Stomach smooth muscle (tissue), 2 donors: ENCODE measurements around the gene TMPRSS11A.

Source experiments
- H3K27ac ChIP-seq: one replicate; pipeline ENCODE4 v1.7.0; 2013; ENCODE audit warnings: mild to moderate bottlenecking, low read length, inconsistent platforms
- H3K27me3 ChIP-seq, 2 donors: one replicate each; pipeline ENCODE4 v1.7.0; 2013; ENCODE audit warnings: low read length in 2 of 2; ENCODE audit not compliant: insufficient read depth in 2 of 2, control insufficient read depth in 1 of 2
- H3K36me3 ChIP-seq, 2 donors: one replicate each; pipeline ENCODE4 v1.7.0; 2013; ENCODE audit warnings: low read length in 2 of 2; ENCODE audit not compliant: control insufficient read depth in 2 of 2, insufficient read depth in 2 of 2
- H3K4me1 ChIP-seq: one replicate; pipeline ENCODE4 v1.7.0; 2013; ENCODE audit warnings: low read length; ENCODE audit not compliant: control insufficient read depth, insufficient read depth
- H3K4me3 ChIP-seq, 2 donors: one replicate each; pipeline ENCODE4 v1.7.0; 2013; ENCODE audit warnings: low read length in 2 of 2
- H3K9ac ChIP-seq, 2 donors: one replicate each; pipeline ENCODE4 v1.7.0; 2013; ENCODE audit warnings: low read length in 2 of 2, mild to moderate bottlenecking in 1 of 2
- H3K9me3 ChIP-seq, 2 donors: one replicate each; pipeline ENCODE4 v1.7.0; 2013; ENCODE audit warnings: low read length in 2 of 2; ENCODE audit not compliant: control insufficient read depth in 2 of 2
- donor health status: healthy.
- donor health status: Pancreatic carcinoma.

Gene TMPRSS11A

DNA sequence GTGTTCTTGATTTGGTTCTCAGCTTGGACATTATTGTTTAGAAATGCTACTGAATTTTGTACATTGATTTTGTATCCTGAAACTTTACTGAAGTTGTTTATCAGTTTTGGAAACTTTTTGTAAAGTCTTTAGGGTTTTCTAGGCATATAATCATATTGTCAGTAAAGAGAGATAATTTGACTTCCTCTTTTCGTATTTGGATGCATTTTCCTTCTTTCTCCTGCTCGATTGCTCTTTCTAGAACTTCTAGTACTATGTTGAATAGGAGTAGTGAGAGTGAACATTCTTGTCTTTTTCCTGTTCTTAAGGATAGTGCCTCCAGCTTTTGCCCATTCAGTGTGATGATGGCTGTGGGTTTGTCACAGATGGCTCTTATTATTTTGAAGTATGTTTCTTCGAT is 24.1 kb downstream of the TMPRSS11A start:
- H3K9me3 ChIP-seq: no peaks in the 10 kb centered on the region
- no peak overlapping the region for H3K27ac ChIP-seq
- H3K4me3 ChIP-seq: no peak overlapping the region
- H3K36me3 ChIP-seq: no peaks in the 10 kb centered on the region
- H3K27me3 ChIP-seq: no peaks in the 10 kb centered on the region
- no peak overlapping the region for H3K9ac ChIP-seq
- no peaks in the 10 kb centered on the region for H3K4me1 ChIP-seq

DNA sequence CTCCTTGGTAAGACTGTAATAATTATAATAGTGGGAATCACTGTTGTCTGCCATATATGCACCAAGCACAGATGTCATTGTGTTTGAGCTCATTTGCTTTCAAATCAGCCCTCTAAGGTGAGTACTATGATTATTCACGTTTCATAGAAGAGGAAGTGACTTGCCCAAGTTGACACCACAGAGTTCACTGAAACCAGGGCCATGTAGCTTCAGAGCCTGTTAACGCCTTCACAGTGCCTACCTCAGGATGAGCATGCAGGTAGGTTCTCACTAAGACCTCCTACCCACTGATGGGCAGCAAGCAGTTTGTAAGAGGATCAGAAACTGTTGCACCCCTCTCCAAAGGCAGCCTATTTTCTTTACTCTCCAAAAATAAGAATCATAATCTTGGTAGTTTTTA is 27.4 kb downstream of the TMPRSS11A start:
- Histone ChIP-seq H3K27me3 (no peaks in the 10 kb centered on the region), H3K27ac (no peak overlapping the region), H3K4me3 (no peak overlapping the region), H3K36me3 (no peaks in the 10 kb centered on the region), H3K4me1 (no peaks in the 10 kb centered on the region), H3K9me3 (no peaks in the 10 kb centered on the region), H3K9ac (no peak overlapping the region)

DNA sequence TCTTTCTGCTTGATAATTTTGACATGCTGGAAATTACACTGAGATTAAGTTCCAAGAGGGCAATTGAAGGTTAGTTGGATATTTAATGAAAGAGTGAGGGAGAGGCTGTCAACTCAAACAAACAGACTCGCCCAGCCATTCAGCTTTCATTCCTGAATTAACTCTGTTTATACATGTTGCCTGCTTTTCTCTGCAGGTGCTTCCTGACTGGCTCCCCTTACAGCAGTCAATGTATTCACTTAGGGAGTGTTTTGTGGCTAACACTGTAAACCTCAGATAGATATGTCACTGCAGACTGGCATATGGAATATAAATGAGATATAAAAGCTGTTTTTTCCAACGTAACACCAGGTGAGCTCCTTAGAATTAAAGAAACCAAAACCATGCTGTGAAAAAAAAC is 28.7 kb downstream of the TMPRSS11A start:
- no peak overlapping the region for H3K9ac ChIP-seq
- H3K27ac ChIP-seq: no peak overlapping the region
- H3K4me3 ChIP-seq: no peak overlapping the region
- no peaks in the 10 kb centered on the region for H3K27me3 ChIP-seq
- H3K9me3 ChIP-seq: no peaks in the 10 kb centered on the region
- no peaks in the 10 kb centered on the region for H3K4me1 ChIP-seq
- H3K36me3 ChIP-seq: no peaks in the 10 kb centered on the region

DNA sequence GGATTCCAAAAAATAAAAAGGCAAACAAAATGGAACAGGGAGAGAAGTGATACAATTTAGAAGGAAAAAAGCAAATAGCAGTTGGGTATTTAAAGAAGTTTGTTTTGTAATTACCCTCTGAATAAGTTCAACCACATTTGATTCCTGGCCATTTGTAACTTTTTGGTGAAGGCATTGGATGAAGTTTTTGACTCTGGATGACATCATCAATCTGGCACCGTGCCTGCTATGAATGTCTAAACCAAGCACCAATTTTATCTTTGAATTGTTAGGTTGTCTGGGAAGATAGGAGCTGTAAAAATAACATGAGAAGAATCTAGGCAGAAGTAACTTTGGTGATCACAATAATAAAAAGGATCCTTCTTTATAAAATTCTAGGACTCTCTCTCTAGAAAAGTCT is 29.5 kb downstream of the TMPRSS11A start:
- H3K9me3 ChIP-seq: no peaks in the 10 kb centered on the region
- H3K9ac ChIP-seq: no peak overlapping the region
- H3K4me1 ChIP-seq: no peaks in the 10 kb centered on the region
- no peaks in the 10 kb centered on the region for H3K27me3 ChIP-seq
- H3K27ac ChIP-seq: no peak overlapping the region
- no peak overlapping the region for H3K4me3 ChIP-seq
- H3K36me3 ChIP-seq: no peaks in the 10 kb centered on the region

DNA sequence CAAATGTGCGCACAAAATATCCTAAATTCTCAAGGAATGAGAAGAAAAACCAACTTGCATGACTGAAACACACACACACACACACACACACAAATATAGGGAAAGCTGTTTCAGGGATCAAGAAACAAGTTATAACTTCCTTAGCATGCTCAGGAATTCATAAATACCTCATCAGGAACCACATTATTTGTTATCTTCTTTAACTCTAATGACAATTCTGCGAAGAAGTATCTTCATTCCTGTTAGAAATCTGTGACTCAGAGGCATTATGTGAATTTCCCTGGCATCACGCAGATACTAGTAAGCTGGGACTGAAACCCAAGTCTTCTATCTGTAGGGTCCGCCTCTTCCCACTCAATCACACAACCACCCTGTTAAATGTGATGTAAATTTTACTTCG is 30.3 kb downstream of the TMPRSS11A start:
- Histone ChIP-seq H3K9ac (no peak overlapping the region), H3K36me3 (no peaks in the 10 kb centered on the region), H3K27me3 (no peaks in the 10 kb centered on the region), H3K27ac (no peak overlapping the region), H3K4me3 (no peak overlapping the region), H3K9me3 (no peaks in the 10 kb centered on the region), H3K4me1 (no peaks in the 10 kb centered on the region)

DNA sequence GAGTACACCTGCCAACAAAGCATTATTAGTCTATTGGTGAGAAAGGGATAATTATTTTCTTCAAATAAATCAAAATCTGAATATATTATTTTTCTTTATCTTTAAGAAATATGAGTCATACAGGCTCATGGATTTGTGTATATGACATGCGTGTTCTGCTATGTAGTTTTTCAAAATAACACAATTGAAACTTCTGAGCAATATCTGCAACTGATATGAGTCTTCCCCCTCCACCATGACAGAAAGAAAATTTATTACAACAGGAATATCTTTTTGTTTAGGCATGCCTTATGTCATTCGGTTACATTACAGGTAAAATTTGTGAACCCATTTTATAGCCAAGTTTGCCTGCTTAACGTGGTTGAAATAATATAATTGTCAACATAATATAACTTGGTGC is 32.0 kb downstream of the TMPRSS11A start:
- H3K27ac ChIP-seq: no peak overlapping the region
- H3K27me3 ChIP-seq: no peaks in the 10 kb centered on the region
- H3K4me3 ChIP-seq: no peak overlapping the region
- H3K9me3 ChIP-seq: no peaks in the 10 kb centered on the region
- H3K4me1 ChIP-seq: no peaks in the 10 kb centered on the region
- no peak overlapping the region for H3K9ac ChIP-seq
- no peaks in the 10 kb centered on the region for H3K36me3 ChIP-seq

DNA sequence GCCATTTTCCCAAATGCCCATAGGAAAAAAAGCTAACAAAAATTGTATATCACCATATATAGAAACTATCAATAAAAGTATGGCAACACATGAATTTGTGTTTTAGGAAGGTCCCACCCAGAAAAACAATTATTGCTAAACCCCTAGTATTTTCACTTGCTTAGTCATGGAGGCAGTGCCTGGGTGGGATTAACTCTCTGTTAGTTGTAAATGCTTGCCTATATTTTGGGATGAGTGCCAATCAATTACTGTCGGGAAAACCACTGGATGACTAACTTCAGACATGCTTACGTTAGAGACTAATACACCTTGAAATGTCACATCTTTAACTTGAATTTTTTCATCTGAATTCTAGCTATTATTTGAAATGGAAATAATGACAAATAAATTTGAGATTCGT is 33.9 kb downstream of the TMPRSS11A start:
- H3K27me3 ChIP-seq: no peaks in the 10 kb centered on the region
- no peaks in the 10 kb centered on the region for H3K9me3 ChIP-seq
- no peak overlapping the region for H3K9ac ChIP-seq
- H3K4me1 ChIP-seq: no peaks in the 10 kb centered on the region
- H3K27ac ChIP-seq: no peak overlapping the region
- H3K36me3 ChIP-seq: no peaks in the 10 kb centered on the region
- H3K4me3 ChIP-seq: no peak overlapping the region

DNA sequence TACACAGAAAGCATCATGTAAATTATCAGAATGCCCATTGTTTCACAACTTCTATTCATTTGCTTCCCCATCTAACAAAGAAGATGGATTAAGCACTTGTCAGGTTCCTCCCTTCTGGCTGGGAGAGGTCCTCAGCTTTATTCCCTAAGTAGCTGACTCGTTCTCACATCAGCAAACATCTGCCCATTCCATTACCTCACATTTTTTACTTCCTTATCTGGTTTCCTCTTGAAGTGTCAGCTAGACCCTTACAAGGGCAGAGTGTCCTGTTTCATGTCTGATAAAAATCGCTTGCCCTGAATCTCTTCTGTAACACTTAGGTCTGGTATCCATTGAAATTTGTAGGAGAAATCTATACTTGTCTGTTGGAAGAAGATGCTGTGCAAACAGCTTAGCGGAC is 34.7 kb downstream of the TMPRSS11A start:
- Histone ChIP-seq H3K9me3 (no peaks in the 10 kb centered on the region), H3K4me3 (no peak overlapping the region), H3K4me1 (no peaks in the 10 kb centered on the region), H3K9ac (no peak overlapping the region), H3K27ac (no peak overlapping the region), H3K27me3 (no peaks in the 10 kb centered on the region), H3K36me3 (no peaks in the 10 kb centered on the region)

DNA sequence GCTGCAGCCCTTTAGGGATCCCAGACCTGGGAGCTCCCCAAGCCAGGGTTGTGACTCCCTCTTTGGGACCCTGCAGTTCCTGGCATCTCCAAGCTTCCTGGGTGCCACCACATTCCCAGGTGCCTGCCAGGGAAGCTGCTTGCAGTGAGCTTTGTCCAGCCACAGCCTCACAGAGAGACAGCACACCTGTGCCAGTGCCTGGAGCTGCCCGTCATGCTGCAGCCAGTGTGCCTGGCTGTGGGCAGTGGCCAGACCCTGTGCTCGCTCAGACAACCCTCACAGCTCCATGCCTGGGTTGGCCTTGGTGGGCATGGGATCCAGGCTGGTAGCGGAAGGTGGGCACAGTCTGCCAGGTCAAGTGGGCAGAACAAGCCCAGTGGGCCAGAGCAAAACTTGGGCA is 36.0 kb downstream of the TMPRSS11A start:
- no peak overlapping the region for H3K4me3 ChIP-seq
- no peak overlapping the region for H3K27ac ChIP-seq
- no peaks in the 10 kb centered on the region for H3K4me1 ChIP-seq

DNA sequence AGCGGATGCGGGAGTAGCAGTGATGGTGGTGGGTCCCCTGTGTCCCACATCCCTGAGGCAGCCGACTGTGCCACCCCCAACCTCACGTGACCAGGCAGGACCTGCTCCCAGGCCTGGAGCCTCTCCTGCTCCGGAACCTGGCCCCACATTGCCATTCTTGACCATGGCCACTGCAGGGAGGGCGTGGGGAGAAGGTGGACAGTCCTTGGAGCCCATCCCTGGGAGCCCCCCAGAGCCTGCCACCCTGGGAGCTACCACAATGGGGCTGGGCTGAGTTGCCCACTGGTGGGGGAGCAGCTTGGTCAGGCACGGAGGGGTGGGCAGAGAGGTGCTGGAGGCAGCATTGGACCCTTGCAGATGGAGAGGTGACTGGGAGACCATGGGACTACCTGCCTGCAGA is 36.8 kb downstream of the TMPRSS11A start:
- Histone ChIP-seq H3K4me3 (no peak overlapping the region), H3K36me3 (no peaks in the 10 kb centered on the region), H3K9ac (no peak overlapping the region), H3K27ac (no peak overlapping the region), H3K4me1 (no peaks in the 10 kb centered on the region), H3K9me3 (no peaks in the 10 kb centered on the region), H3K27me3 (no peaks in the 10 kb centered on the region)

More for the DNA sequence above, 36.0 kb downstream of the TMPRSS11A start:
- Histone ChIP-seq H3K9me3 (no peaks in the 10 kb centered on the region), H3K9ac (no peak overlapping the region), H3K36me3 (no peaks in the 10 kb centered on the region), H3K27me3 (no peaks in the 10 kb centered on the region)

DNA sequence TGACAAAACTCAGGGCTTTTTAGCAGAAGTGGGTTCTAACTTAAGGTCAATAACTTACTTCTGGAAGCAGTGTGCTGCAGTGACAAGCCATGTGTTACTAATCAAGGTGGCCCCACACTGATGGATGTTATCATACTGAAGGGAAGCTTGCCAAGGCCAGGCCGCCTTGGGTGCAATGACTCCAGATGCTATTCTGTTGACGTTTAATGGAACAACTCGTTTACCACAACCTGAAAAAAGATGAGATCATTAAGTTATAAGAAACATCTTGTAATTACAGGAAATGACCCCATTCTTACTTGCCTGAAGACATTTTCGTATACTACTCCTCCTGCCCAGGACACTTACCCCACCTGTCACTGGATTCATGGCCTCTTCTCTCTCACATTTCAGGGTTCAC is 40.6 kb downstream of the TMPRSS11A start:
- H3K27ac ChIP-seq: no peak overlapping the region
- no peaks in the 10 kb centered on the region for H3K36me3 ChIP-seq
- no peaks in the 10 kb centered on the region for H3K9me3 ChIP-seq
- no peaks in the 10 kb centered on the region for H3K4me1 ChIP-seq
- no peak overlapping the region for H3K9ac ChIP-seq
- H3K4me3 ChIP-seq: no peak overlapping the region
- no peaks in the 10 kb centered on the region for H3K27me3 ChIP-seq

DNA sequence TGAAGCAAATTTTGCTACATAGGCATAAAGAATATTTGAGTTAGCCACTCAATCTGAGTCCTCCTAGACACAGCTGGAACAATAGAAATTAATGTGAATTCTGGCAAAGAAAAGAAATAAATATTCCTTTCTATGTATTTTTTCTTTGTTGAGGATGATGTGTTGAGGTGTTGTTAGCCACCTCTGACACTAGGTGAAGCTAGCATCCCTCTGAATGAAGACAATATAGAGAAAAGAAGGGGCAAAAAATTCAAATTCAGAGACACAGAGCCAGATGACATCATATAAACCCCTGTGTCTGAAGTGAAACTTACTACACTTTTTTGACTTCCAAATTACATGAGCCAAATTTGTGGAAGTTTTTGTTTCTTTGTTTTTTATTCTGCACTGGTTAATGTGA is 44.9 kb downstream of the TMPRSS11A start:
- Histone ChIP-seq H3K36me3 (no peaks in the 10 kb centered on the region), H3K4me3 (no peak overlapping the region), H3K27me3 (no peaks in the 10 kb centered on the region), H3K27ac (no peak overlapping the region), H3K9me3 (no peaks in the 10 kb centered on the region), H3K4me1 (no peaks in the 10 kb centered on the region), H3K9ac (no peak overlapping the region)
